Fibroblast of lung (primary cell): ENCODE results near the gene CFAP299. TPM values are rescaled to one million over a fixed set of nuclear protein-coding genes. Genes with fewer than 3 reads are reported as not detected.
"Not testable (repeated sequence)": the region's sequence is repeated elsewhere in the genome, so short reads cannot be mapped to it uniquely, and the experiment has no call there.

Experiments used
- DNase-seq, 2 donors: peaks; one replicate each; pipeline versions ENCODE4 v3.0.0 to v3.0.0-alpha.2; 2010; ENCODE audit warnings: low read depth in 2 of 2
- H2AFZ ChIP-seq: 2 replicates; pipeline ENCODE4 v1.5.1; 2012; ENCODE audit warnings: low read length, control low read depth, inconsistent platforms
- H3K27ac ChIP-seq: 2 replicates; pipeline ENCODE4 v1.5.1; 2011; ENCODE audit warnings: low read length, control low read depth; ENCODE audit not compliant: insufficient read depth
- H3K27me3 ChIP-seq: 2 replicates; pipeline ENCODE4 v1.5.1; 2011; ENCODE audit warnings: mild to moderate bottlenecking, low read length; ENCODE audit not compliant: control insufficient read depth, insufficient read depth
- H3K36me3 ChIP-seq: 2 replicates; pipeline ENCODE4 v1.5.1; 2011; ENCODE audit warnings: low read length; ENCODE audit not compliant: control insufficient read depth, insufficient read depth
- H3K4me1 ChIP-seq: 2 replicates; pipeline ENCODE4 v1.5.1; 2011; ENCODE audit warnings: low read length; ENCODE audit not compliant: control insufficient read depth, insufficient read depth; ENCODE audit errors: extremely low read depth
- H3K4me2 ChIP-seq: 2 replicates; pipeline ENCODE4 v1.5.1; 2011; ENCODE audit warnings: low read length, control low read depth; ENCODE audit not compliant: insufficient read depth; ENCODE audit errors: extremely low read depth
- H3K4me3 ChIP-seq, 4 experiments: fragments of 200-600 bp in 1 of 4; sonication (generic) in 1 of 4; replicated peaks in 1 of 4; 2 replicates each; pipeline ENCODE4 v1.5.1; 2011 to 2016; ENCODE audit warnings: low read length in 4 of 4, low read depth in 3 of 4, mild to moderate bottlenecking in 3 of 4, control low read depth in 2 of 4, inconsistent platforms in 1 of 4, mixed read lengths in 1 of 4; ENCODE audit not compliant: insufficient read depth in 1 of 4; ENCODE audit errors: control extremely low read depth in 1 of 4
- H3K79me2 ChIP-seq: 2 replicates; pipeline ENCODE4 v1.5.1; 2012; ENCODE audit warnings: mild to moderate bottlenecking, low read length, inconsistent platforms; ENCODE audit not compliant: control insufficient read depth, insufficient read depth
- H3K9ac ChIP-seq: 2 replicates; pipeline ENCODE4 v1.5.1; 2011; ENCODE audit warnings: mild to moderate bottlenecking, low read length, control low read depth; ENCODE audit not compliant: insufficient read depth
- H3K9me3 ChIP-seq: 2 replicates; pipeline ENCODE4 v1.5.1; 2012; ENCODE audit warnings: low read depth, low read length; ENCODE audit not compliant: control insufficient read depth, insufficient read depth
- H4K20me1 ChIP-seq: 2 replicates; pipeline ENCODE4 v1.5.1; 2011; ENCODE audit warnings: low read length; ENCODE audit not compliant: control insufficient read depth, insufficient read depth; ENCODE audit errors: extremely low read depth
- EZH2 ChIP-seq: IDR thresholded peaks from 2 replicates; pipeline ENCODE4 v1.5.1; 2012; ENCODE audit warnings: low read length, control low read depth, mild to moderate bottlenecking; ENCODE audit errors: missing control alignments
- polyA plus RNA-seq, 2 donors: library from polyadenylated mRNA; depleted of rRNA in 1 of 2; stranded (reverse) in 1 of 2; unstranded in 1 of 2; fragments of >200 nt; gene quantifications; 2 replicates each; pipeline ENCODE4 v1.2.1, GENCODE V29; 2011 to 2012; ENCODE audit warnings: missing spikeins in 1 of 2
- total RNA-seq: library from RNA; depleted of rRNA; stranded (reverse); fragments of >200 nt; gene quantifications from 2 replicates; pipeline ENCODE4 v1.2.1, GENCODE V29; 2014
- TF ChIP-seq, protein P1 (sequence below), 2 donors: IDR thresholded peaks in 1 of 2; conservative IDR thresholded peaks in 1 of 2; 1 replicate in 1 of 2; 2 replicates in 1 of 2; pipeline ENCODE4 v1.5.1; 2011 to 2012; ENCODE audit warnings: low read length in 2 of 2, control low read depth in 1 of 2, inconsistent platforms in 1 of 2, low read depth in 1 of 2, mild to moderate bottlenecking in 1 of 2

CFAP299 gene
- total and polyA plus RNA-seq, 2 donors (not counting 1 experiment from before 2014, with no cell fraction given) = 0.79 to 16.2 TPM

- TF ChIP-seq, protein P1, sequence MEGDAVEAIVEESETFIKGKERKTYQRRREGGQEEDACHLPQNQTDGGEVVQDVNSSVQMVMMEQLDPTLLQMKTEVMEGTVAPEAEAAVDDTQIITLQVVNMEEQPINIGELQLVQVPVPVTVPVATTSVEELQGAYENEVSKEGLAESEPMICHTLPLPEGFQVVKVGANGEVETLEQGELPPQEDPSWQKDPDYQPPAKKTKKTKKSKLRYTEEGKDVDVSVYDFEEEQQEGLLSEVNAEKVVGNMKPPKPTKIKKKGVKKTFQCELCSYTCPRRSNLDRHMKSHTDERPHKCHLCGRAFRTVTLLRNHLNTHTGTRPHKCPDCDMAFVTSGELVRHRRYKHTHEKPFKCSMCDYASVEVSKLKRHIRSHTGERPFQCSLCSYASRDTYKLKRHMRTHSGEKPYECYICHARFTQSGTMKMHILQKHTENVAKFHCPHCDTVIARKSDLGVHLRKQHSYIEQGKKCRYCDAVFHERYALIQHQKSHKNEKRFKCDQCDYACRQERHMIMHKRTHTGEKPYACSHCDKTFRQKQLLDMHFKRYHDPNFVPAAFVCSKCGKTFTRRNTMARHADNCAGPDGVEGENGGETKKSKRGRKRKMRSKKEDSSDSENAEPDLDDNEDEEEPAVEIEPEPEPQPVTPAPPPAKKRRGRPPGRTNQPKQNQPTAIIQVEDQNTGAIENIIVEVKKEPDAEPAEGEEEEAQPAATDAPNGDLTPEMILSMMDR (conservative IDR thresholded peaks at IDR 0.05 in 1 of 2, IDR thresholded peaks at IDR 0.05 in 1 of 2; ENCODE audit: low read depth in 1 of 2, low read length in 2 of 2) = no peak
- TF ChIP-seq EZH2 = no peak
- Histone ChIP-seq H3K4me2 (no peak overlapping the region), H4K20me1 (no peaks in the 10 kb centered on the region), H3K4me1 (peaks cover 2% of the 10 kb centered on the region), H3K4me3 (no peak overlapping the region), H3K9ac (no peak overlapping the region), H3K79me2 (no peaks in the 10 kb centered on the region), H3K9me3 (no peaks in the 10 kb centered on the region), H3K27ac (no peak overlapping the region), H3K36me3 (no peaks in the 10 kb centered on the region), H2AFZ (no peak overlapping the region), H3K27me3 (no peaks in the 10 kb centered on the region)
- DNase-seq = no peak
Measured at GRCh38 chr4:80438016-80438415, 102.5 kb downstream of the CFAP299 start.

DNA sequence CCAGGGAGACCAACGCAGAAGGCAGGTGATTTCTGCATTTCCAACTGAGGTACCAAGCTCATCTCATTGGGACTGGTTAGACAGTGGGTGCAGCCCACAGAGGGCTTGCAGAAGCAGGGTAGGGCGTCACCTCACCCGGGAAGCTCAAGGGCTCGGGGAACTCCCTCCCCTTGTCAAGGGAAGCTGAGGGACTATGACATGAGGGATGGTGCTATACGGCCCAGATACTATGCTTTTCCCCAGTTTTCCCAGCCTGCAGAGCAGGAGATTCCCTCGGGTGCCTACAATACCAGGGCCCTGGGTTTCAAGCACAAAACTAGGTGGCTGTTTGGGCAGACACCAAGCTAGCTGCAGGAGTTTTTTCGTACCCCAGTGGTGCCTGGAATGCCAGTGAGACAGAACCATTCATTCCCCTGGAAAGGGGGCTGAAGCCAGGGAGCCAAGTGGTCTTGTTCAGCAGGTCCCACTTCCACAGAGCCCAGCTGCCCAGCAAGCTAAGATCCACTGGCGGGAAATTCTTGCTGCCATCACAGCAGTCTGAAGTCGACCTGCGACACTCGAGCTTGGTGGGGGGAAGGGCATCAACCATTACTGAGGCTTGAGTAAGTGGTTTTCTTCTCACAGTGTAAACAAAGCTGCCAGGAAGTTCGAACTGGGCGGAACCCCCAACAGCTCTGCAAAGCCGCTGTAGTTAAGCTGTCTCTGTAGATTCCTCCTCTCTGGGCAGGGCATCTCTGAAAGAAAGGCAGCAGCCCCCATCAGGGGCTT lies 103.9 kb downstream of the CFAP299 start:
- not testable (repeated sequence) for H3K9ac ChIP-seq, H3K79me2 ChIP-seq, H3K27ac ChIP-seq, H4K20me1 ChIP-seq, H3K27me3 ChIP-seq, H3K4me3 ChIP-seq, H3K4me1 ChIP-seq, H3K36me3 ChIP-seq, H3K9me3 ChIP-seq
- Histone ChIP-seq H2AFZ (peak overlapping the region; percentile 43), H3K4me2 (peak overlapping the region; percentile 3)
- DNase-seq = peak; percentile 17 to 49

DNA sequence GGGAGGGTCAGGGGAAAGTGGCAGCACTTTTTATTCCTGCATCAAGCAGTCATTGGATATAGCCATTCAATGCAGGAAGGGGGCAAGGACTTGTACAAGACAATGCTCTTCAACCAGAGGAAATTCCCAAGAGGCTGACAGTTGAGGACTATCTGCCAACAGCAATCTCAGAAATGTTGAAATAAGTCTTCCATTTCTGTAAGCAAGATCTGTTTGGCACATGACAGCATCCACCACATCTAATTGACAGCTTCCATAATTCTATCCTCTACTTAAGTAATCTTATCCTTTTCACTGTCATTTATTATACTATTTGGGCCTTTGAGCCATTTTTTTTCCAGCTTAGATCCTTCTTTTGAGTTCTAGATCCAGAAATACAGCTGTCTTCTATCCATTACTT lies 110.7 kb downstream of the CFAP299 start:
- H3K9ac ChIP-seq = no peak overlapping the region
- no peaks in the 10 kb centered on the region for H3K79me2 ChIP-seq
- H3K4me3 ChIP-seq = no peak overlapping the region
- H3K27me3 ChIP-seq = no peaks in the 10 kb centered on the region
- H3K4me1 ChIP-seq = no peaks in the 10 kb centered on the region
- H3K36me3 ChIP-seq = no peaks in the 10 kb centered on the region
- no peak for DNase-seq
- H2AFZ ChIP-seq = no peak overlapping the region
- H3K9me3 ChIP-seq = no peaks in the 10 kb centered on the region
- H3K27ac ChIP-seq = no peak overlapping the region
- H4K20me1 ChIP-seq = no peaks in the 10 kb centered on the region
- H3K4me2 ChIP-seq = no peak overlapping the region
- TF ChIP-seq EZH2 = no peak
- TF ChIP-seq, protein P1 (conservative IDR thresholded peaks at IDR 0.05 in 1 of 2, IDR thresholded peaks at IDR 0.05 in 1 of 2; ENCODE audit: low read depth in 1 of 2, low read length in 2 of 2) = no peak
